DND-41 (cell line): ENCODE measurements around the gene NPAS2.
A peak's percentile ranks its signal among the peaks of the same experiment; 100 is the strongest.

Source experiments
- ATAC-seq: fragments of 200-7000 bp; cut with Tn5 transposase; 3 replicates; pipeline ENCODE4 v1.9.1; 2021; ENCODE audit warnings: low read depth; ENCODE audit not compliant: insufficient read depth
- DNase-seq: peaks from one replicate; pipeline ENCODE4 v3.0.0-alpha.2; 2020
- H2AFZ ChIP-seq: 2 replicates; pipeline ENCODE4 v1.6.0; 2012; ENCODE audit warnings: low read depth, low read length
- H3K27ac ChIP-seq: 2 replicates; pipeline ENCODE4 v1.5.1; 2012; ENCODE audit warnings: low read length, inconsistent platforms
- H3K27me3 ChIP-seq: fragments of 200-600 bp; sonication (generic); 2 replicates; pipeline ENCODE4 v1.6.0; 2012; ENCODE audit warnings: low read length, mild to moderate bottlenecking, inconsistent platforms; ENCODE audit not compliant: insufficient read depth, poor library complexity
- H3K36me3 ChIP-seq: 2 replicates; pipeline ENCODE4 v1.5.1; 2012; ENCODE audit warnings: low read length, inconsistent platforms; ENCODE audit not compliant: insufficient read depth
- H3K4me1 ChIP-seq: 2 replicates; pipeline ENCODE4 v1.5.1; 2012; ENCODE audit warnings: mild to moderate bottlenecking, low read length; ENCODE audit not compliant: insufficient read depth
- H3K4me2 ChIP-seq: 2 replicates; pipeline ENCODE4 v1.6.0; 2012; ENCODE audit warnings: mild to moderate bottlenecking, moderate library complexity, low read length, inconsistent platforms; ENCODE audit not compliant: insufficient read depth
- H3K4me3 ChIP-seq, 2 experiments: fragments of 200-600 bp in 1 of 2; shearing (Covaris generic) in 1 of 2; 2 replicates each; pipeline ENCODE4 v1.5.1; 2012 to 2016; ENCODE audit warnings: inconsistent platforms in 2 of 2, low read length in 2 of 2, mild to moderate bottlenecking in 2 of 2, low read depth in 1 of 2, moderate library complexity in 1 of 2
- H3K79me2 ChIP-seq: 2 replicates; pipeline ENCODE4 v1.6.0; 2012; ENCODE audit warnings: low read length, inconsistent platforms; ENCODE audit not compliant: insufficient read depth
- H3K9ac ChIP-seq: 2 replicates; pipeline ENCODE4 v1.6.0; 2012; ENCODE audit warnings: low read depth, mild to moderate bottlenecking, inconsistent platforms, low read length, moderate library complexity
- H3K9me3 ChIP-seq: 2 replicates; pipeline ENCODE4 v1.5.1; 2012; ENCODE audit warnings: low read length, moderate library complexity, mild to moderate bottlenecking, inconsistent platforms; ENCODE audit not compliant: insufficient read depth, severe bottlenecking
- H4K20me1 ChIP-seq: 2 replicates; pipeline ENCODE4 v1.6.0; 2012; ENCODE audit warnings: low read length; ENCODE audit not compliant: insufficient read depth
- CTCF ChIP-seq: IDR thresholded peaks from 2 replicates; pipeline ENCODE4 v1.5.1; 2012; ENCODE audit warnings: borderline replicate concordance, low read length, moderate library complexity, mild to moderate bottlenecking; ENCODE audit not compliant: poor library complexity, severe bottlenecking; ENCODE audit errors: extremely low read depth
- EZH2 ChIP-seq: IDR thresholded peaks from 3 replicates; pipeline ENCODE4 v1.6.1; 2012; ENCODE audit warnings: borderline replicate concordance, low read depth, mild to moderate bottlenecking, moderate library complexity, low read length, inconsistent platforms; ENCODE audit not compliant: severe bottlenecking

NPAS2 gene

GRCh38 chr2:100936972-100937542 is 117.1 kb downstream of the NPAS2 start:
- H3K27ac ChIP-seq: no peak overlapping the region

DNA sequence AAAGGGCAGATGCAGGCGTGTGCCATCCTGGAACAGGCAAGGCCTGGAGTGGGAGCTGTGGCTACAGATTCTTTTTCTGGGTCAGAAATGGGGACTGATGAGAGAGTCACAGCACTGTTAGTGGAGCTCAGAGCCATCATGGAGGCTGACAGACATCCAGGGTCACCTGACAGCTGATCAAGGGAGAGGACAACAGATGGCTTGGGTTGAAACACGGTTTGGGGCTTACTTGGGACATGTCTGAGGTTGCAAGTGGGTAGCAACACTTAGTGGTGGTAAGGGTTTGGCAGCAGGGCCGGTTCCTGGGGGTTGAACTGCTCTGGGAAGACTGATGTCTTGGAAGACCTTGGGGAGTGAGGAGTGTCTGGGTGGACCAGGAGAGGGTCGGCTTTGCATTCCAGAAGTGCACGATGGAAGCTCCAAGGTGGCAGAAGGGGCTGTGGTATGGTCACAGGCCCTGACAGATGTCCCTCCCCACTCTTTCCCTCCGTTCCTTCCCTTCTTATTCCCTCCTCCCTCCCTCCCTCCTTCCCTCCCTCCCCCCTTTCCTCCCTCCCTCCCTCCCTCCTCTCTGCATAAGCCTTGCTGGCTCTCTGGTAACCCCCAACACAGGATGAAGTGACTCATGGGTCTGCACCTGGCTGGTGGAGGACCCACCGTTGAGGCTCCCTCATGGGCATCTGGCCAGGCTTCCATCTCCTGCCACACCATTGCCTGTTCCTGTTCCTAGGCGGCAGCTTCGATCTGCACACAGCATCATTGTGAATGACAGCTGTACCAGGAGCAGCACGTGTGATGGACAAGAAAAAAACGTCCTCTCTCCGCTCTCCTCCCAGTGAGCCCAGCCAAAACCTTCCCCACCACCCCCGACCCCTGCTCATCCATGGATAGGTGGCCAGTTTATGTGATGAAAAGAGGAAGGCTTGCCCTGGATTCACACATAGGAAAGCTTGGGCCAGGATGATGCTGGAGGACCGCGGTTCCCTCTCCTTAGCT is 118.4 kb downstream of the NPAS2 start:
- Histone ChIP-seq H3K4me3 (no peak overlapping the region), H3K4me2 (no peak overlapping the region), H3K27me3 (no peaks in the 10 kb centered on the region), H3K9me3 (no peaks in the 10 kb centered on the region), H3K79me2 (no peaks in the 10 kb centered on the region), H3K9ac (no peak overlapping the region), H3K36me3 (no peaks in the 10 kb centered on the region), H4K20me1 (no peaks in the 10 kb centered on the region), H2AFZ (no peak overlapping the region), H3K27ac (no peak overlapping the region), H3K4me1 (peaks cover 14% of the 10 kb centered on the region)
- ATAC-seq (peak; percentile 47; the same call in 1 of the 3 replicates), DNase-seq (peak; percentile 17)
- TF ChIP-seq CTCF: no peak
- TF ChIP-seq EZH2: no peak

More at GRCh38 chr2:100936972-100937542, 117.1 kb downstream of the NPAS2 start:
- H3K27me3 ChIP-seq: no peaks in the 10 kb centered on the region
- peaks cover 14% of the 10 kb centered on the region for H3K4me1 ChIP-seq
- H3K9me3 ChIP-seq: no peaks in the 10 kb centered on the region
- H3K4me2 ChIP-seq: no peak overlapping the region
- no peak overlapping the region for H3K4me3 ChIP-seq
- no peaks in the 10 kb centered on the region for H4K20me1 ChIP-seq
- DNase-seq (no peak), ATAC-seq (no peak)
- peaks cover 2% of the 10 kb centered on the region; the same call in 1 of the 2 replicates for H3K36me3 ChIP-seq
- H3K79me2 ChIP-seq: no peaks in the 10 kb centered on the region
- no peak overlapping the region for H2AFZ ChIP-seq
- no peak overlapping the region for H3K9ac ChIP-seq
- no peak for TF ChIP-seq EZH2
- no peak for TF ChIP-seq CTCF

GRCh38 chr2:100939445-100939844 is 119.5 kb downstream of the NPAS2 start:
- no peak overlapping the region for H3K4me2 ChIP-seq
- H3K4me3 ChIP-seq: no peak overlapping the region
- H3K79me2 ChIP-seq: no peaks in the 10 kb centered on the region
- ATAC-seq (no peak), DNase-seq (no peak)
- TF ChIP-seq EZH2 (no peak), CTCF (no peak)
- H3K9me3 ChIP-seq: no peaks in the 10 kb centered on the region
- no peak overlapping the region for H2AFZ ChIP-seq
- H3K27ac ChIP-seq: no peak overlapping the region
- no peaks in the 10 kb centered on the region for H4K20me1 ChIP-seq
- peaks cover 14% of the 10 kb centered on the region for H3K4me1 ChIP-seq
- H3K27me3 ChIP-seq: no peaks in the 10 kb centered on the region
- no peaks in the 10 kb centered on the region for H3K36me3 ChIP-seq
- no peak overlapping the region for H3K9ac ChIP-seq
